Right lobe of liver (tissue), 6 donors: ENCODE measurements around the gene CACNA2D1. TPM values are rescaled to one million over a fixed set of nuclear protein-coding genes. Genes with fewer than 3 reads are reported as not detected.

ENCODE experiments used
- ATAC-seq, 4 donors: fragments of 200-7000 bp; cut with Tn5 transposase; one replicate each; pipeline ENCODE4 v1.9.1; 2020; ENCODE audit warnings: mild to moderate bottlenecking in 4 of 4, moderate library complexity in 4 of 4
- DNase-seq, 3 donors: peaks; one replicate each; pipeline ENCODE4 v3.0.0-alpha.2; 2020
- H3K27ac ChIP-seq, 3 donors: fragments of 200-600 bp; one replicate each; pipeline ENCODE4 v1.8.0; 2022
- H3K27me3 ChIP-seq, 2 donors: fragments of 200-600 bp; one replicate each; pipeline ENCODE4 v1.8.0; 2022
- H3K36me3 ChIP-seq, 4 donors: fragments of 200-600 bp; sonication (generic) in 1 of 4; one replicate each; pipeline versions ENCODE4 v1.5.1 to v1.8.0; 2017 to 2022; ENCODE audit warnings: control low read depth in 1 of 4
- H3K4me1 ChIP-seq, 4 donors: fragments of 200-600 bp; sonication (generic) in 1 of 4; one replicate each; pipeline versions ENCODE4 v1.5.1 to v1.8.0; 2017 to 2022; ENCODE audit warnings: control low read depth in 1 of 4
- H3K4me3 ChIP-seq, 3 donors: fragments of 200-600 bp; one replicate each; pipeline ENCODE4 v1.8.0; 2022
- H3K9me3 ChIP-seq, 4 donors: fragments of 200-600 bp; sonication (generic) in 1 of 4; one replicate each; pipeline versions ENCODE4 v1.5.1 to v1.8.0; 2017 to 2022; ENCODE audit warnings: control low read depth in 1 of 4
- CTCF ChIP-seq, 4 donors: fragments of 200-600 bp in 3 of 4; fragments of 450-650 bp in 1 of 4; IDR thresholded peaks; one replicate each; pipeline versions ENCODE4 v1.5.1 to v1.8.0; 2016 to 2022; ENCODE audit warnings: antibody characterized with exemption in 4 of 4, mild to moderate bottlenecking in 2 of 4
- POLR2A ChIP-seq: fragments of 450-650 bp; IDR thresholded peaks from one replicate; pipeline ENCODE4 v1.6.1; 2017; ENCODE audit warnings: antibody characterized with exemption, mild to moderate bottlenecking
- WGBS: methylation state at CpG from one replicate; pipeline ENCODE4 v1.1.6; 2018; ENCODE audit warnings: low coverage, low lambda C conversion rate; ENCODE audit not compliant: insufficient coverage; ENCODE audit errors: missing lambda C conversion rate; 5-methylcytosine and 5-hydroxymethylcytosine counted together
- intact Hi-C, 2 donors: fragments of 100-400 bp; cut with DNase I; formaldehyde crosslinking; loops; one replicate each; pipeline versions ENCODE4 v1.11.2 to v1.14.1; 2022
- total RNA-seq, 6 experiments: library from RNA; depleted of rRNA in 2 of 6; stranded (reverse); fragments of >200 nt in 2 of 6; fragmentation: NEBNext Ultra II Directional in 3 of 6; extraction: Animal tissue kit (Norgen Biotek cat#: 25700) in 3 of 6; gene quantifications; one replicate each; pipeline versions ENCODE4 v1.1.0 to v1.2.4, GENCODE V29; 2016 to 2023
- donor health status: DM: no; HTN: yes; CAD: no.
- donor health status: DM: no; HTN: no; CAD: no.
- donor health status: DM: no; HTN: no; CAD: no.
- donor health status: DM: no; HTN: yes; CAD: no.
- donor health status: DM: no; HTN: yes; CAD: no.

The CACNA2D1 gene
- total RNA-seq, 6 experiments from 2014 or later, result 1.3 to 6.0 (median 2.2) TPM

- no peaks in the 10 kb centered on the region for H3K36me3 ChIP-seq
- intact Hi-C loops, result no loop called here
- 59% methylated on average over 2 of the region's 2 CpGs for WGBS
- ATAC-seq (no peak), DNase-seq (no peak)
- no peak for TF ChIP-seq POLR2A
- no peak for TF ChIP-seq CTCF (IDR thresholded peaks at IDR 0.05)
- H3K27me3 ChIP-seq, result no peaks in the 10 kb centered on the region
- H3K4me1 ChIP-seq, result no peaks in the 10 kb centered on the region
- H3K4me3 ChIP-seq, result no peak overlapping the region
- no peaks in the 10 kb centered on the region for H3K9me3 ChIP-seq
- no peak overlapping the region for H3K27ac ChIP-seq
Measured at GRCh38 chr7:81960026-81960425, 483.6 kb downstream of the CACNA2D1 start.

GRCh38 chr7:81957517-81957916, 486.1 kb downstream of the CACNA2D1 start:
- DNase-seq (no peak), ATAC-seq (no peak)
- H3K36me3 ChIP-seq, result no peaks in the 10 kb centered on the region
- H3K27me3 ChIP-seq, result no peaks in the 10 kb centered on the region
- 24% methylated on average over 4 of the region's 4 CpGs for WGBS
- no peaks in the 10 kb centered on the region for H3K9me3 ChIP-seq
- H3K27ac ChIP-seq, result no peak overlapping the region
- intact Hi-C loops, result no loop called here
- no peaks in the 10 kb centered on the region for H3K4me1 ChIP-seq
- H3K4me3 ChIP-seq, result no peak overlapping the region
- no peak for TF ChIP-seq CTCF (IDR thresholded peaks at IDR 0.05)
- no peak for TF ChIP-seq POLR2A

GRCh38 chr7:81956520-81956919, 487.1 kb downstream of the CACNA2D1 start:
- intact Hi-C loops, result no loop called here
- DNase-seq (no peak), ATAC-seq (peak; percentile 64 to 79 (median 74))
- peak; percentile 43 to 46 (median 44) for TF ChIP-seq CTCF (IDR thresholded peaks at IDR 0.05)
- TF ChIP-seq POLR2A, result no peak
- no peak overlapping the region for H3K4me3 ChIP-seq
- H3K4me1 ChIP-seq, result no peaks in the 10 kb centered on the region
- H3K9me3 ChIP-seq, result no peaks in the 10 kb centered on the region
- no peaks in the 10 kb centered on the region for H3K36me3 ChIP-seq
- H3K27ac ChIP-seq, result no peak overlapping the region
- no peaks in the 10 kb centered on the region for H3K27me3 ChIP-seq
- WGBS, result 15% methylated on average over 4 of the region's 4 CpGs

GRCh38 chr7:81949306-81949705, 494.3 kb downstream of the CACNA2D1 start:
- no peak for DNase-seq
- no peaks in the 10 kb centered on the region for H3K4me1 ChIP-seq

More at GRCh38 chr7:81949306-81949705, 494.3 kb downstream of the CACNA2D1 start:
- H3K27ac ChIP-seq, result no peak overlapping the region
- H3K4me3 ChIP-seq, result no peak overlapping the region
- intact Hi-C loops, result no loop called here
- no peaks in the 10 kb centered on the region for H3K36me3 ChIP-seq
- no peak for ATAC-seq
- H3K9me3 ChIP-seq, result no peaks in the 10 kb centered on the region
- TF ChIP-seq POLR2A, result no peak
- TF ChIP-seq CTCF (IDR thresholded peaks at IDR 0.05), result no peak
- no peaks in the 10 kb centered on the region for H3K27me3 ChIP-seq
